ENCODE data around the gene HNRNPLL.

The HNRNPLL gene

DNA sequence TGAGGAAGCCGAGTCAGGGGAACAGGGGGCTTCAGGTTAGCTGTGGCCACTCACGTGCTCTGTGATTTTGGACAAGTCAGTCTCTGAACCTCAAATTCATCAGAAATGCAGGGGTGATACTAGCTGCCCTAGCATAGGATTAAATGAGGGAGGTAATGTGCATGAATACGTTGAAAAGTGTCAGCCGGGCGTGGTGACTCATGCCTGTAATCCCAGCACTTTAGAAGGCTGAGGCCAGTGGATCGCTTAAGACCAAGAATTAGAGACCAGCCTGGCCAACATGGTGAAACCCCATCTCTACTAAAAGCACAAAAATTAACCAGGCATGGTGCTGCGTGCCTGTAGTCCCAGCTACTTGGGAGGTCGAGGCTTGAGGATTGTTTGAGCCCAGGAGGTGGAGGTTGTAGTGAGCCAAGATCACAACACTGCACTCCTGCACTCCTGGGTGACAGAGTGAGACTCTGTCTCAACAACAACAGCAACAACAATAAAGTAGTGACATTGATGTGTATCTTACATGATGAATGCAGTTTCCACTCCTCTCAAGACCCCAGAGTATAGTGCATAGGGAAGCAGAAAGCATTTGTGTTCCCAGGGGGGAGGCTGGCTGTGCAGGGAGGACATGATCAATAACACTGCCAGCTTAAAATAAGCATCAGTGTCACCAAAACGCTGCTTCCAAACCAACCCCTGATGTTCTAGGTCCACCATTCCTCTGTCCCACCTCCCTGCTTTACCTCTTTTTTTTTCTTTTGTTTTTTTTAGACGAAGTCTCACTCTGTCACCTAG, 68.8 kb downstream of the HNRNPLL start:
- DNase-seq (ENCODE audit: extremely low read depth in 1 of 2, low read depth in 1 of 2) = no peak

- no peak for DNase-seq (ENCODE audit: extremely low read depth in 1 of 2, low read depth in 1 of 2)
These were observed 69.5 kb downstream of the HNRNPLL start for GRCh38 chr2:38533180-38533579.

- no peak for DNase-seq (ENCODE audit: extremely low read depth in 1 of 2, low read depth in 1 of 2)
These were observed 70.4 kb downstream of the HNRNPLL start for GRCh38 chr2:38532366-38532765.

- DNase-seq (ENCODE audit: extremely low read depth in 1 of 2, low read depth in 1 of 2) = no peak
These were observed 73.5 kb downstream of the HNRNPLL start for GRCh38 chr2:38529208-38529607.

DNA sequence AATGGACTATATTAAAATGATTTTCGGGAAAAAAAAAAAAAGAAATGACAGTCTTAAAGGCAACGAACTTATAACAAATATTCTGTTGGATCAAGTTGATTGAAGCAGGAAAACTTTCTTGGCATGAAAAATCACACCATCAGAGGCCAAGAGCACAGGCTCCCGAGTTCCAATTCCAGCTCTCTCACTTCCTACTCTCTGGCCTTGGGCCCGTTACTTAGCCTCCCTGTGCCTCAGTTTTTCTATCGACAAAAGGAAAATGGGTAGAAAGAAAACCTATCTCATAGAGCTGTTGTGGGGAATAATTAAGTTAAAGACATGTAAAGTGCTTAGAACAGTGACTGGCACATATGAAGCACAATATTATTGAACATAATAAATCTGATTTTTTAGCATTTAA, 74.2 kb downstream of the HNRNPLL start:
- DNase-seq (ENCODE audit: extremely low read depth in 1 of 2, low read depth in 1 of 2) = no peak

DNA sequence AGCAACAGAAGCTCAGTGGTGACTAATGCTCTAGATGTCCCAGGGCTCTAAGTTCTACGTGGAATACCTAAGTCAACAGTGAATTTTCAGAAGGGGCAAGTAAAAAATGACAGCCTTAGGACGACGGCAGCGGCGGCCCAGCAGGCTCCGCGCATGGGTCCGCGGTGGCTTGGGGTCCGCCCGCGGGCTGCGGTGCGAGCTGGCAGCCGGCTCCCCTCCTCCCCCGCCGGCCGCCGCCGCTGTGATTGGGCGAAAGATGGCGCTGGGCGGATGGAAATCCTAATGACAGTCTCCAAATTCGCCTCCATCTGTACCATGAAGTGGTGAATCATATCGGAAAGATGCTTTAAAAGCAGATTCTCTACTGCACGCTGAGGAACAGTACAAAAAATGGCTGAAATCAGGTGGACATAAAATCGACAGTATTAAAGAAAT, 74.7 kb downstream of the HNRNPLL start:
- no peak for DNase-seq (ENCODE audit: extremely low read depth in 1 of 2, low read depth in 1 of 2)

- no peak for DNase-seq (ENCODE audit: extremely low read depth in 1 of 2, low read depth in 1 of 2)
These were observed 75.3 kb downstream of the HNRNPLL start for GRCh38 chr2:38527338-38528007.

GRCh38 chr2:38526195-38526594, 76.5 kb downstream of the HNRNPLL start:
- DNase-seq (ENCODE audit: extremely low read depth in 1 of 2, low read depth in 1 of 2) = no peak

DNA sequence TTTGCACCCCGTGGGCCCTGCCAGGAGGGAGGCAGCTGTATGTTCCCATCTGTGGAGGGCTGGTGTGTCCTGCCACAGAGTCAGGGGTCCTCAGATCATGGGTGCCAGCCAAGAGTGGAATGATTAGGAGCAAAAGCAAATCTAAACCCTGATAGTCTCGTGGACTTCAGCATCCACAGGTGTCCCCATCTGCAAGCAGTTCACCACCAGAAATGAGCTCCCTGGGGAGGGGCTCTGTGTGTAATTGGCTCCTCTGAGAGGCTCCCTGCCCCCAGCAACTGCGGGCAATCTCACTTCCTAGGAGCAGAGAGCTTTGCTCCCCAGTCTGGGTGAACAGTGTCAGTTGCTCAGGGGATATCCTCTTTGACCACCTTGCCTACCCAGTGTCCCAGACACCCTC, 78.1 kb downstream of the HNRNPLL start:
- no peak for DNase-seq (ENCODE audit: extremely low read depth in 1 of 2, low read depth in 1 of 2)

DNA sequence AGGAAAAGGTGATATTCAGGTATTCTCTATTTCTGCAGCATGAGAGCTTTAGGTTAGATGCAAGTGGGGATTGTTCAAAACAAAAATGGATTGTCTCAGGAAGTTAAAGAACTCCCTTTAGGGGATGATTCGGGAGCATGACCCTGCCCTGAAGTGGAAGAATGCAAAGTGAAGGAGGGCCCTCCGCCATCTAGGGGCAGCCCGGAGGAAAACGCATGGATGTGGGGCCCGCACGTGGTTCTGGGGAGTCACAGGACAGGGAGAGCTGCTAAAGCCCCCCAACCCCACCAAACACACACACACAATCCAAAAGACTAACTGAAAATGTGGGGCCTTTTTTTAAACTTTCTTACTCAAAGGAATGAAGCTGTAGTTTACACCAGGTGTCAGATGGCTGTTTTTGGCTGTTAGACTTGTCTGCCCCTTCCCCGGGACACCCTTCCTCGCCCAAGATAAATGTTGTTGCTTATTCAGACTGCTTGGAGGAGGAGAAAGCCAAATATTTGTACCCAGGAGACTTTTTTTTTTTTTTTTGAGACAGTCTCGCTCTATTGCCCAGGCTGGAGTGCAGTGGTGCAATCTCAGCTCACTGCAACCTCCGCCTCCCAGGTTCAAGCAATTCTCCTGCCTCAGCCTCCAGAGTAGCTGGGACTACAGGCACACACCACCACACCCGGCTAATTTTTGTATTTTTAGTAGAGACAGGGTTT, 78.8 kb downstream of the HNRNPLL start:
- no peak for DNase-seq (ENCODE audit: extremely low read depth in 1 of 2, low read depth in 1 of 2)

DNA sequence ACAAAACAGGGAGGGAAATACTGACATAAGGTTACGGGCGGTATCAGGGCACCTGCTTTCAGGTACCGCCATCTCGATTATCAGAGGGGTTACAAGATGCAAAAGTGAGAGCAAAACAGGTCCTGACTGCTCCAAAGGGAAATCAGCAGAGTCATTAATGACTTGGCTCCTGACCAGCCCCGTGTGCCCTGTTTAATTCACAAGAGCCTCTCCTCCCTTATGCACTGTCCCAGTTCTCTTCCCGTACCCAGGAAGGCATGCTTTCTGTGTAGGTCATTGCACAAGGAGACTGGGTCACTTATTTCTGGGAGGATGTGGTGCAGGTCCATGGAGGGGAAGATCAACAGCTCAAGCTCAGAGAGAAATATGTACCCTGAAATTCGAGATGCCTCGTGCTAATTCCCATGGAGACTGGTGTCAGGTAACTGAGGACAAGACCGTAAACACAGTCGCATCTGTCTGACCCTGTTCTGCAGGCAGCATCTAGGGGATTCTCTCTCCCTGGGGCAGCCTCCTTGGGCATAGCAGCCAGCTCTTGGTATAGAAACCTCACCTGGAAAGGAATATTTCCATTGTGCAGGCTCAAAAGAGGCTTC, 79.9 kb downstream of the HNRNPLL start:
- no peak for DNase-seq (ENCODE audit: extremely low read depth in 1 of 2, low read depth in 1 of 2)

GRCh38 chr2:38521835-38522234, 80.9 kb downstream of the HNRNPLL start:
- DNase-seq (ENCODE audit: extremely low read depth in 1 of 2, low read depth in 1 of 2) = no peak

GRCh38 chr2:38517284-38517683, 85.4 kb downstream of the HNRNPLL start:
- no peak for DNase-seq (ENCODE audit: extremely low read depth in 1 of 2, low read depth in 1 of 2)

DNA sequence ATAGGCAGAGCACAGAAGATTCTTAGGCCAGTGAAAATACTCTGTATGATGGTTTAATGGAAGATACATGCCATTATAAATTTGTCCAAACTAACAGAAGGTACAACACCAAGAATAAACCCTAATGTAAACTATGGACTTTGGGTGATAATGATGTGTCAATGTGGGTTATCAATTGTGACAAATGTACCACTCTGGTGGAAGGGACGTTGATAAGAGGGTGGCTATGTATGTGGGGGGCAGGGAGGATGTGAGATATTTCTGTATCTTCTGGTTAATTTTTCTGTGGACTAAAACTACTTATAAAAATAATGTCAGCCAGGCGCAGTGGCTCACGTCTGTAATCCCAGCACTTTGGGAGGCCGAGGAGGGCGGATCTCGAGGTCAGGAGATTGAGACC, 86.2 kb downstream of the HNRNPLL start:
- no peak for DNase-seq (ENCODE audit: extremely low read depth in 1 of 2, low read depth in 1 of 2)

- DNase-seq (ENCODE audit: extremely low read depth in 1 of 2, low read depth in 1 of 2) = no peak
These were observed 86.6 kb downstream of the HNRNPLL start for GRCh38 chr2:38516122-38516521.

DNA sequence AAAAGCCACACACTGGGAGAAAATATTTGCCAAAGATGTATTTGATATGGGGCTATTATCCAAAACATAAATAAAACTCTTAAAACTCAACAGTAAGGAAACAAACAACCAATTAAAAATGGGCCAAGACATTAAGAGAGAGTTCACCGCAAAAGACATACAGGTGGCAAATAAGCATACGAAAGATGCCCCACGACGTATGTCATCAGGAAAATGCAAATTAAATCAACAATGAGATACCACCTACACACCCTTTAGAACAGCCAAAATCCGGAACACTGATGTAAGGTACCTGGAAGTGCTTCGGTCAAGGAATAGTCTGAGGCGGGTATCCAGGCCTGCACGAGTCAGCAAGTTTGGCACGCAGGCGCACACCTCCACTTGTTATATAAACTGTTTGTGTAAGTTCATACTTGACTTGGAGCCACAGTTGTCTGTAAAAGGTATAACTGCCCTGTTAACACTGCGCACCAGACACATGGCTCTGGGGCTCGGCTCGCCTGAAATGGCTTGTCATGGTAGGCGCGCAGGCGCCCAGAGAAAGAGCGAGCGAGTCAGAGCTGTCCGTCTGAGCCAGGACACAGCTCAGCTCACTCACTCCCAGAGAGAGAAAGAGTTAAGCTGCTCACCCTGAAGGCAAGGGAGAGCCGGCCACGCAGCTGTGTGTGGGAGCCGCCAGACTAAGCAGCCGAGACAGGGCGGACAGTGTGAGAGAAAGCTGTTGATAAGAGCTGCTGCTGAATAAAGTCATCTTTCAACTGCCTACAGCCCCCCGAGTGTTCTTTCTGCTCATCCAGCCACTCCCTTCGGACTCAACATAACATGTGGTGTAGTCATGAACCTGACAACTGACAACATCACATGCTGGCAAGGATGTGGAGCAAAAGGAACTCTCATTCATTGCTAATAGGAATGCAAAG, 87.3 kb downstream of the HNRNPLL start:
- no peak for DNase-seq (ENCODE audit: extremely low read depth in 1 of 2, low read depth in 1 of 2)

- DNase-seq (ENCODE audit: extremely low read depth in 1 of 2, low read depth in 1 of 2) = no peak
These were observed 88.0 kb downstream of the HNRNPLL start for GRCh38 chr2:38514603-38515154.

DNA sequence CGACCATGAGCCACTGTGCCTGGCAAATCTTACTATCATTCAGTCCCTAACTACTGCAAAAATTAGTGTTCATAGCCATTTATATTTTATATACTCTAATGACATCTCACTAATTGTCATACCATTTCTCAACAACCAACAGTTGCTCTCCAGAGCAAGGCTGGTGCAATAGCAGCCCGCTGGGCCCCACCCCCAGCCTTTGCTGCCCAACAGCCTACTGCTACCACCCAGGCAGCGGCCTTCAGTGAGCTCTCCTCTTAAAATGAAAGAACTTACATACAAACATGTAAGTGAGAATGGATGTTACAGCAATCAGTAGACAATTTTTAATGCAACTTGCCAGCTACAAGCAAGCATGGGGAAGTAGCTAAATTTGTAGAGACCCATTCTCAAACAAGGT, 90.5 kb downstream of the HNRNPLL start:
- DNase-seq (ENCODE audit: extremely low read depth in 1 of 2, low read depth in 1 of 2) = no peak
